GM19023 (cell line): ENCODE data around the gene ADPRM.
"Not testable (repeated sequence)": the region's sequence is repeated elsewhere in the genome, so short reads cannot be mapped to it uniquely, and the experiment has no call there.

ENCODE experiments used
- ATAC-seq: cut with Tn5 transposase; IDR thresholded peaks from one replicate; pipeline ENCODE4 v1.9.1; 2021; ENCODE audit warnings: mild to moderate bottlenecking, moderate library complexity; ENCODE audit not compliant: unreplicated experiment

ADPRM gene, protein sequence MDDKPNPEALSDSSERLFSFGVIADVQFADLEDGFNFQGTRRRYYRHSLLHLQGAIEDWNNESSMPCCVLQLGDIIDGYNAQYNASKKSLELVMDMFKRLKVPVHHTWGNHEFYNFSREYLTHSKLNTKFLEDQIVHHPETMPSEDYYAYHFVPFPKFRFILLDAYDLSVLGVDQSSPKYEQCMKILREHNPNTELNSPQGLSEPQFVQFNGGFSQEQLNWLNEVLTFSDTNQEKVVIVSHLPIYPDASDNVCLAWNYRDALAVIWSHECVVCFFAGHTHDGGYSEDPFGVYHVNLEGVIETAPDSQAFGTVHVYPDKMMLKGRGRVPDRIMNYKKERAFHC

DNA sequence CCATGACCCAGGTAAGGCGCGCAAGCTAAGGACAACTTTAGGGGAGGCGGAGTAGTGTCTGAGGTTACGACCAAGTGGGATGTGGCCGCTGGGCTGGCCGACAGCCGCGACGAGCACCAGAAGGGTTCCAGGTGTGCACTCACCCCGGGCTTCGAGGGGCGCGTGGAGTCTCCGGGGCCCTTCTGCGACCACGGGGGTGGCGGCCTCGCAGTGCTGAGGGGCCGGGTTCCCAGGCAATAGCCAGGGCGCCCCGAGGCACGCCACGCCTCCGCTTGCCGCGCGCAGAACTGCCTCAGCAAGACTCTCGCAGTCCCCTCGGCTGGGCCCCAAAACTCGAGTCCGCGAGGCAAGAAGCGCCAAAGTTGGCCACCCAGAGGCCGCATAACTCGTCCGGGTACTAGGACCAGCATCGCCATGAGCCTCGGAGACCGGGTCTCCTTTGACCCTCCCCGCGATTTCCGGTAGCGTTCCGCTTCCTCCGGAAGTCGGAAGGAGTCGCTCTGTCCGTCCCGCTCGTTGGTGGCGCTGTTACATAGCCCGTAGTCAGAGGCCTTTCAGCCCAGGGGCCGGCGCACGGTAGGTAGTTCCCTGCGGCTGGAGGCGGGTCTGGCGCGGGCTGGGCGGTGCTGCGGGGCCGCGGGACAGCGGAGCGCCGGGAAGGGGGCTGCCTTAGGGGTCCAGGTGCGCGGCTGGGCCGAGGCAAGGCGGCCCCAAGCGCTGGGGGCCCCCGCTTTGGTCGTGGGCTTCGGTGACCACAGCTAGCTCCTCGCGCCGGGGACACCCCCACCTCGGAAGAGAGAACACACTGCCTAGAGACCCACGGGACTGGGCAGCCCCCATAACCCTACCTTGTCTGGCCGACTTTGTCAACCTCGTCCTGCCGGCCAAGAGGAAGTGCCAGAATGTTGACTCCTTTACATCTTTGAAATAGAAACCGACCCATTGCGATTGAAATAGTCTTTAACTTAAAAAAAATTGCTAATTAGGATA lies at the start of gene ADPRM, which contains the start of gene SCO1:
TSS of gene ADPRM (plus strand) at position 503 of the 990 bp plus-strand sequence. CDS start 7,333 bp downstream, outside the sequence.
TSS of gene SCO1 (minus strand) at position 442 of the 990 bp plus-strand sequence. CDS start at position 416, 26 bp downstream.
- ATAC-seq: peak; percentile 96

DNA sequence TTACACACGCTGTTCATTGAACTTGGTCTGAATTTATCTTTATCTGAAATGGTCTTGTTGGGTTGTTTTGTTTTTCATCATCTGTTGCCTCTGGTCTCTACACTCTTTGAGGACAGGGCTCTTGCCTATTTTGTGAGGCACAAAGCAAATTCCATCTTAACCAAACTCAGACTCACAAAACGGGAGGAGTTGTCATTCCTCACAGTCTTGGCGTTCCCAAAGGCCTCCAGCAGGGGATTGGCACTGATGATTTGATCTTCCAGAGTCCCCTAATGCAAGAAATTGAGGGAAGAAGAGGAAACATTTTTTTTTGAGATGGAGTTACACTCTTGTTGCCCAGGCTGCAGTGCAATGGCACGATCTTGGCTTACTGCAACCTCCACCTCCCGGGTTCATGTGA lies 49.0 kb upstream of the ADPRM start:
- no peak for ATAC-seq

DNA sequence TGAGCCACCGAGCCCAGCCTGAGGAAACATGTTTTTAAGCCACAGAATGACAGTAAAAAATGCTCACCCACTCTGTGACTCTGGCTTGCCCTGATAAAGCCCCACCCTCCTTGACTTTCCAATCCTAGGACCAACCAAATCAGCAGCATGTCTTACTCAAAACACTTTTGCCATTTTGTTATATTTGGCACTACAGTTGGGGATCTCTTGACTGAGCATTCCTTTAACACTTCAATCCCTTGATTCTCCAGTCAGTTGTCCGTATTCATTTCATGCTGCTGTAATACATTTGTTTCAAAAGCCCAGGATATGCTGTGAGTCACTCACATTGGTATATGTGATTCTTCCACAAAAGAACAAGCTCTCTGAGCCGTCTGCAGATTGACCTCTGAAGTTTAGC lies 48.4 kb upstream of the ADPRM start:
- no peak for ATAC-seq

DNA sequence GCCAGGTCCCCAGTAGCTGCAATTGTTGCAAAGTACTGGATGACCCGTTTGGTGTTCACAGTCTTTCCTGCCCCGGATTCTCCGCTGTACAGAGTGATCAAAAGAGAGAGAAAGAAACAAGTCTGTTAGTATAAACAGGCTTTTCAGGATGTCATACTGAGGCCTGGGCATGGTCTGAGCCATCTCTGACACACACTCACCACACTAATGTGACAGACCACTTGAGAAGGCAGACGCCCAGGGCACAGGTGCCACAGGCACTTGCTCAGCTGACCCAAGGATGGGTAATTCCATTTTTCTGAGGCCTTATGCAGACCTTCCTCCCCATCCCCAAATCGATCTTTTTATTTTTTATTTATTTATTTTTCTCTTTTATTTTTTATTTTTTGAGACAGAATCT lies 47.8 kb upstream of the ADPRM start:
- ATAC-seq: no peak

DNA sequence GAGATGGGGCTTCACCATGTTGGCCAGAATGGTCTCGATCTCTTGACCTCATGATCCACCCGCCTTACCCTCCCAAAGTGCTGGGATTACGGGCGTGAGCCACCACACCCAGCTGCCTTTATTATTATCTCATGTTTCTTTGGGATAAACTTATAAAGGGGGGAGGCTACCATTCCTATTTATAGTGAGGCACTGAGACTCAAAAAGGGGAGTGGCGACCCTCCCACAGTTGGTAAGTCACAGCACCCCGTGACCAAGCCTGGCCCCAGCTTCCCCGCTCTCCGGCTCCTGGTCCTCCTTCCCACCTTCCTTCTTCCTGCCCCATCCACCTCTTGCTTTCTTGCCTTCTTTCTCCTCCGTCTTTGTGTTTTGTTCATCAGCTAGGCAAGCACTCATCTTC lies 45.5 kb upstream of the ADPRM start:
- ATAC-seq: no peak

DNA sequence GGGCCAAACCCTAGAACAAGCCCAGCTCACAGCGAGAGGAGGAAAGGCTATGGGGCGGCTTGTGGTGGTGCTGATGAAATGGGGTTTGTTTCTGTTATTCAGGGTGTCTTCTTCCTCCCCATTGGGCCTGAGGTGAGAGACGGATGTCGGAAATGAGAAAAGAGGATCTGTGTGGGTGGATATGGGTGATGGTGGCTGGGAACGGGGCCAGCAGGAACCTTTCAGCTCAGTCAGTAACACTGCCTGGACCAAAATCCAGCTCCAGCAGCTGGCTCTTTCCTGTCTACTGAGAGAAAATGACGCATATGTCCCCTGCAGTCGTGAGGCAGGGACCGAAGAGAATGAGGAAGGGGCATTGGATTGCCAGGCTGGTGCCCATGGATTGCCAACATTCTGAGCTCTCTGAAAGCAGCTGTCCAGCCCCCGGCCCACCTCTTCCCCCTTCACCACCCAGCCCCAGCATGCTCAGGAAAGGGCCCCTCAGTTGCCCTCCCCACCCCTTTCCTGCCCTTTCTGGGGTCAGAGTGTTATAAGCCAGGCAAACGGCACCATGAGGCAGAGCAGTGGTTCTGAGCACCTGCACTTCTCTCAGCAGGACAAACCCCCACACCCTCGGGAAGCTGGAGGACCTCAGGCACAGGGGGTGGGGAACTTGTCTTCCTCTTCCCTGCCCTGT lies 44.3 kb upstream of the ADPRM start:
- ATAC-seq: no peak

DNA sequence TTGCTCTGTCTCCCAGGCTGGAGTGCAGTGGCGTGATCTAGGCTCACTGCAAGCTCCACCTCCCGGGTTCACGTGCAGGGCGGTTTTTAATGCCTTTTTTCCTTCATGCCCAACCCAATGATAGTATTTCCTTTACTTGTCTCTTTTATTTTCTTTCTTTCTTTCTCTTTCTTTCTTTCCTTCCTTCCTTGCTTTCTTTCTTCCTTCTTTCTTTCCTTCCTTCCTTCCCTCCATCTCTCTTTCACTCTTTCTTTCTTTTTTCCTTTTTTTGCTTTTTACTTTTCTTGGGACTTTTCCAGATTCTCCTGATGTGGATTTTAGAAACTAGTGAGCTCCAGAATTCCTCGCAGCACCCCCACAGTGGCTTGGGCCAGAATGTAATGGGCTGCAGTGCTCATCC lies 43.4 kb upstream of the ADPRM start:
- ATAC-seq: no peak

DNA sequence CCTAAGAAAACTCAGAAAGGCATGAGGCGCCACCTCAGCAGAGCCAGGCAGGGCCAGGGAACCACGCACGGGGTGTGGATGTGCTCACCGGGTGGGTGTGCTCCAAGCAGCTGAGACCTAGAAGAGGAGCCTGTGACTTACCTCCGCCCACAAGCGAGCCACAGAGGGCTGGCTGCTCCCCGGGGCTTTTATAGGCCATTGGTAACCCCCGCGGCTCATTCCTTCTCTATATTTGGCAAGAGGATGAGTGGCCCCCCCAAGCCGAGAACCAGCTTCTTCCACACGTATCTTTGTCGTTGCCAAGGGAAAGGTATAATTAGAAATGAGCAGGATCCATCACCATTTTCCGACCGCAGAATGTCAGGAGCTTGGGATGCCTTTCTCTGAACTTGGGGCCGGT lies 40.2 kb upstream of the ADPRM start, which contains the start of gene MYH3:
TSS of gene MYH3 (minus strand) at position 162 of the 400 bp plus-strand sequence. CDS start 2,245 bp downstream, outside the sequence.
- ATAC-seq: no peak

DNA sequence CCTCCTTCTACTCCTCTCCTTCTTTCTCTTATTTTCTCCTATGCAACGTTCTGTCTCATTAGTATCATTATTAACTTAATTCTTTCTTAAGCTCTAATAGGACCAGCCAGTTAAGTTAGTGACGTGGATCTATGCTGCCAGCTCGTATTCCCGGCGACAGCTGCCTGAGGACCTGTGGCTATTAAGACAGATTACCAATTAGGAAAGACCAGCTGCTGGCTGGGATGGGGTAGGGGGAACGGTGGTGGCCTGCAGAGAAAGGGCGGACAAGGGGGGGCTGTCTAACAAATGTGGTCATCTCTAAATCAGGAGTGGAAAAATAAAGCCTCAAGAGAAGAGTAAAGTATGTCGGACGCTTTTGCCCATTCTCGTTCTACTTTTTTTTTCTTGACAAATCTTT lies 39.5 kb upstream of the ADPRM start:
- no peak for ATAC-seq

DNA sequence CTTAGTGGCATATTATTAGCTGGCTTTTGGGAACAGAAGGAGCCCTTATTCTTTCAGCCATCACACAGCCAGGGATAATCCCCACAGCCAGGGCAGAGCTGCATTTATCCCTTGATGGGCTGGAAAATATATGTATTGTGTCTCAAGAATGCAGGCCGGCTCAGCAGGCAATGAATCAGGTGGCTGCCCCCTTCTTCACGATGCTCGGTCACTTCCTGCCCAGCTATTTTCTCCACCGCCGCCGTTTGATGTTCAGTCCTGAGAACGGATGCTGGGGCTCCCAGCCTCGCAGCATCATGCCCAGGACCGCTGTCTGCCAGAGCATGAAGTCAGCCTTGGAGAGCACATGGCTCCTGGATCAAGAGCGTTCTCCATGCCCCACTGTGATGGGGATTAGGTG lies 36.0 kb upstream of the ADPRM start:
- no peak for ATAC-seq

DNA sequence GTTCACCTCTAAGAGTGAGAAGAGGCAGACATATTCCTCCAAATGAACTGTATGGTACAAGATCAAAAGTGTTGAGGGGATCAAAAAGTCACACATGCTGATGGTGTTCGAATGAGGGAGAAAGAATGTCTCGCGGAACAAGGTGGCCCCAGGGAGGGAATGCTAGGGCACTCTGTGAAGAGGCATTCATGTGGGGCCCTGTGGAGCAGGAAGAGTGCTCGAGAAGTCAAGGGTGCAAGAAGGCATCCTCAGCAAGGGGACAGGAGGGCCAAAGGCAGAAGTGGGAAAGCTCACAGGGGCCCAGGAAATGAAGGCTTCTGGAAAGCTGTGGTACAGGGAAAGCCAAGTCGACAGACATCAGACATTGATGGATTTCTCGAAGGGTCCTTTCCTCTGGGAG lies 34.2 kb upstream of the ADPRM start:
- ATAC-seq: no peak

DNA sequence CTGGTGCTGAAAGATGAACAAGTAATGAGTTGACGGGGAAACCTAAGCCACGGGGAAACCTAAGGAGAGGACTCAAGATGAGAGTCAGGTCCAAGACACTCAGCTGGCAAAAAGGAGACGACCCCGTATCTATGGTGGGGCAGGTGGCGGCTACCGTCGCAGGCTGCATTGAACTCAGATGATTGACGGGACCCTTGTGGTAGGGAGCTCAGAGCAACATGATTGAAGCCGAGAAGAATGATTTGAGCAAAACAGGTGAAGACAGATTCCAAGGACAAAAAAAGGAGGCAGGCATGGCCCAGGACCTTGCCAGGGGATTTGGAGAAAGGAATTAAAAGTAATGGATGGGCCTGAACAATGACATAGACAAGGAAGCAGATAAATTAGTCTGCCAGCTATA lies 32.8 kb upstream of the ADPRM start:
- ATAC-seq: no peak

DNA sequence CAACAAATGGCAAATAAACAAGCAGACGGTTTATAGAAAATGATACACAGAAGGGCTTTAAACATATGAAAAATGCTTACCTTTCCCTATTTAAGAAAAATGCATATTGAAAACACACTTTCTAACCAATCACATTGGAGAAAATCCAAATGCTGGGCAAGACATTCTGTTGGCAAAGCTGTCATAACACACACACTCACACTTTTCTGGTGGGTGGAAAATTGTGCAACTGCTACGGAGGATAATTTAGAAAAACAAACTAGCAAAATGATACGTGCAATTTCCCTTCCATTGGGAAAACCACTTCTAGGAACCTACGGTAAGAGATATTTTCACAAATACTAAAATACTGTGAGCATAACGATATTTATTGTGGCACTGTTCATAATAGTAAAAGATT lies 30.5 kb upstream of the ADPRM start:
- no peak for ATAC-seq

DNA sequence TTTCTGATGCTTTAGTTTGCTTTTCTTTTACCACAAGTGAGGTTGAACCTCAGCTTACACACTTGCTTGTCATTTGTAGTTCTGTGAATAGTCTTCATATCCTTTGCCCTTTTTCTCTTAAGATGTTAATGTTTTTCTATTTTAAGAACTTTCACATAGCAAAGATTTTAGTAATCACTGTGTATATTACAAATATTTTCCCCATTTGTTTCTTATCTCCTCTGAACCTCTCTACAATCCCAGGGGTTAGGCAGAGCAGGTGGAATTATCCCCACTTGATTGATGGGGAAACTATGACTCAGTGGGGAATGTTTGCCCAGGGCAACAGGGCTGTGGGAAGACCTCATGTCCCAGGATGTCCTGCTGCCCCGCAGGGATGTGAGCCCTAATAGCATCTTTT lies 28.6 kb upstream of the ADPRM start:
- ATAC-seq: no peak

DNA sequence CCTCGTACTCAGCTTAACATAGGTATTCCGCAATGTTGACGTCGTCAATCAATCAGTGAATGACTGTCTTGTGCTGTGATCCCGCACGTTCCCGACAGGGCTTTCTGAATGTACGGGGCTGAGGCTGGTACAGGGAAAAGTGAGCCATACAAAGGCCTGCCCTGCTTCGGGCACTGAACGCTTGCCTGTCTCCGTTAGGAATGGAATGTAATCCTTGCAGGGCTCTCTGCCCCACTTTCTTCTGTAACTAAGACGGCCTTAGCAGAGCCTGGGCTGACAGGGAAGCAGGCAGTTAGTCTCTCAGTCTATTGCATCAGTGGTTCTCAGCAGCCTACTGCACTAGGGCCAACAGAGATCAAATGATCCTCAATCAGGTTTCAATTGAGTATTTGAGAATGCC lies 24.1 kb upstream of the ADPRM start:
- no peak for ATAC-seq

DNA sequence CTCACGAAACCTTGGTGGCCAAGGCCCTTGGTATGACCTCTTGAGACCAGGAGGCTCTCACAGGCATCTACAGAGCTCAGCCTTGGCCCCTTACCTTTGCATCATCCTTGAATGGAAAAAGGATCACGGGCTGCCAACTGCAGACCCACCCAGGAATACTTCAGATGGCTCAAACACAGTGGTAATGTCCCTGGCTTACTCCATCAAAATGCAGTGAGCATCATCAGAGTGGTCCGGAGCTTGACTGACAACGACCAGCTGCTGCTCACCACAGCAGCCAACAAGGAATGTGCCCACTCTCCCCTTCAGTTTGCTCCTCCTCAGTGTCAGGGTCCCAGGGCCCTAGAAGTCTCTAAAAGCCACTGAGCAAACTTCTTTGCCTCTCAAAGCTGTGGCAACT lies 22.7 kb upstream of the ADPRM start:
- no peak for ATAC-seq

DNA sequence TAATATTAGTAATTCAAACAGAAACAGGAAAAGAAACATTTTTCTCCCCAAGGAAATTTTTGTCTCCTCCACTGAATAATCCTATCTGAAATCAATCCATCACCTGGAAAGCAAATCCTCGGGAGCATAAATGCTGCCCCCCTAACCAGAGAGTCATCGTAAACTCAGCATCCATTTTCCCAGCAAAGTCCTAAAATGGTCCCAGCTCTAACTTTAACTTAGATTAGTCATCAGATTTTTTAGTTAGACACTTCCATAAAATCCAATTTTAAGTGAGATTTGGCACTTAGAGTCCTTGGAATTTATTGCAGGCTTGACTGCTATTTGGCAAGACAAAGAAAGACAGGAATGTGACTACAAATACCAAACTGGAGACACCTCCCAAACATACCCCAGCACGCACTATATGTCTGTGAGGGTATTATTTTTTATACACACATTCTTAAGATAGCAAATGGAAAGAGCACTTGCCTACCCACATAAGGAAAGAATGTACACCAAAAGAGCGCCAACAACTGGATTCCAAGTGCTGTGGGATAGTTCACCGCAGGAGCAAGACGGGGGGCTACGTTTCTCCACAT lies 15.4 kb upstream of the ADPRM start:
- ATAC-seq: no peak

DNA sequence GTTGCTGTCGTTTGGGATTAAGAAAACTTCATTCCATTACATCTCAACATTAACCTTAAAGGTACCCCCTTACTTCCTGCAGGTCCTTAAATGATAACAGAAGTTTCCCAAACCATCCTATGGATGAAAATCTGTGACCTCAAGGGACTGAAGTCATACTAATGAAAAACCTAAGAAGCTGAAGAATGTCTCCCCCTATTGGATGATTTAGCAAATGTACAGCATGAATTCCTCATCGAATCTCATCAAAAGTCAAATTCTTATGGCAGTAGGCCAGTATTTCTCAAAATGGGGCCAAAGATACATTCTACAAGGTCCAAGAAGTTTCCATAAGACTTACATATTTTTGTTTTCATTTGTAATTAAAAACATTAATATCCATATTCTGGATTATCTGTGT lies 13.5 kb upstream of the ADPRM start:
- ATAC-seq: no peak

DNA sequence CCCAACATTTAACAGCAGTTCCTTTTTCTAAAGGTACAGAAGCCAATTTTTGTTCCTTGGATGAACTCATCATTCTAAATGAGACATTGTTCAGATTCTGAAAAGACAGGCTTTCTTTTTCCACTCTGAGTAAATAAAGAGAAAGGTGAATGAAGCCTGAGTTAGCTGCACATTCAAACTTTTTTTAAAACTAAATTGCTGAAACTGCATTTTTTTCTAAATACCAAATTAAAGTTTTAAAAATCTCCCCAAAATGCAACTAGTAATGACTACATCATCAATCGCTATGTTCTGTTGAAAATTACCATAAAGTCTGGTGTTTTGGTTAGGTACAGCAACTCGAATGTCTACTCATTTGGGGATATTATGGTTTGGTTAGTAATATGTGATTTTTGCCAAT lies 9.9 kb upstream of the ADPRM start:
- ATAC-seq: no peak

DNA sequence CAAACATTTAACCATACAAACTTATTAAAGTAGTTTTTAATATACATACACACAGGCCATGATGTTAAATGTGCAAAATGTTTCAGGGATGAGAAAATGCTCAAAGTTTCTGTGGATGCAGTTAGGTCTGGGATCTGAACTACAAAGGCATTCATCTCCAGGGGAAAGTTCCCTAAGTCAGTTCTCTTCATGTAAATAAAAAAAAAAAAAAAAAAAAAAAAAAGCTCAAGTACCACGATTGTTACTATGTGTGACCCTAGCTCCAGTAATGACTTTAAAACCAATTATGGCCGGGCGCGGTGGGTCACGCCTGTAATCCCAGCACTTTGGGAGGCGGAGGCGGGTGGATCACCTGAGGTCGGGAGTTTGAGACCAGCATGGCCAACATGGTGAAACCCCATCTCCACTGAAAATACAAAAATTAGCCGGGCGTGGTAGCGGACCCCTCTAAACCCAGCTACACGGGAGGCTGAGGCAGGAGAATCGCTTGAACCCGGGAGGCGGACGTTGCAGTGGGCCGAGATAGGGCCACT lies 1.5 kb upstream of the ADPRM start:
- ATAC-seq: not testable (repeated sequence)
